Stimulated activated CD4-positive, alpha-beta T cell treated with anti-CD3 and anti-CD28 coated beads, Interleukin-2, amount 100 ng/mL, for 48 hours (primary cell): ENCODE results near the gene DSG4.

Experiments
- DNase-seq, 2 donors: peaks; one replicate each; pipeline ENCODE4 v3.0.0-alpha.2; 2020

DSG4 gene

GRCh38 chr18:31409276-31409675, 32.7 kb downstream of the DSG4 start:
- no peak for DNase-seq

- no peak for DNase-seq
Observed at GRCh38 chr18:31410716-31411483, 34.3 kb downstream of the DSG4 start.

GRCh38 chr18:31413137-31413536, 36.6 kb downstream of the DSG4 start:
- DNase-seq, result no peak

GRCh38 chr18:31417850-31418249, 41.3 kb downstream of the DSG4 start:
- no peak for DNase-seq

GRCh38 chr18:31419457-31419932, 42.9 kb downstream of the DSG4 start:
- no peak for DNase-seq

- DNase-seq, result no peak
Observed at GRCh38 chr18:31420032-31420431, 43.5 kb downstream of the DSG4 start.

- DNase-seq, result no peak
Observed at GRCh38 chr18:31420524-31420923, 43.9 kb downstream of the DSG4 start.

- peak in 1 of 2 donors; percentile 3 for DNase-seq
Observed at GRCh38 chr18:31424383-31424988, 47.9 kb downstream of the DSG4 start.

- no peak for DNase-seq
Observed at GRCh38 chr18:31426021-31426420, 49.4 kb downstream of the DSG4 start.

GRCh38 chr18:31426871-31427406, 50.4 kb downstream of the DSG4 start:
- no peak for DNase-seq

GRCh38 chr18:31428211-31428610, 51.6 kb downstream of the DSG4 start:
- DNase-seq, result no peak

GRCh38 chr18:31429623-31430022, 53.0 kb downstream of the DSG4 start:
- DNase-seq, result no peak

GRCh38 chr18:31430072-31430471, 53.5 kb downstream of the DSG4 start:
- DNase-seq, result no peak

GRCh38 chr18:31430554-31430953, 54.0 kb downstream of the DSG4 start:
- DNase-seq, result no peak

GRCh38 chr18:31432316-31432715, 55.7 kb downstream of the DSG4 start:
- DNase-seq, result no peak

GRCh38 chr18:31436825-31437224, 60.2 kb downstream of the DSG4 start:
- DNase-seq, result no peak

- DNase-seq, result no peak
Observed at GRCh38 chr18:31438402-31438801, 61.8 kb downstream of the DSG4 start.

GRCh38 chr18:31439807-31440325, 63.3 kb downstream of the DSG4 start:
- DNase-seq, result no peak

GRCh38 chr18:31440787-31441186, 64.2 kb downstream of the DSG4 start:
- no peak for DNase-seq

- no peak for DNase-seq
Observed at GRCh38 chr18:31441493-31441892, 64.9 kb downstream of the DSG4 start.

- no peak for DNase-seq
Observed at GRCh38 chr18:31444142-31444541, 67.6 kb downstream of the DSG4 start.

GRCh38 chr18:31445908-31446307, 69.3 kb downstream of the DSG4 start:
- no peak for DNase-seq

- no peak for DNase-seq
Observed at GRCh38 chr18:31446854-31447253, 70.3 kb downstream of the DSG4 start.
